ENCODE results near the gene VTI1B.
"Not testable (repeated sequence)": the region's sequence is repeated elsewhere in the genome, so short reads cannot be mapped to it uniquely, and the experiment has no call there.

Gene VTI1B

GRCh38 chr14:67630186-67630585 is 44.2 kb downstream of the VTI1B start:
- TF ChIP-seq CTCF (IDR thresholded peaks at IDR 0.05; ENCODE audit: low read depth, low read length) = no peak
- no peak overlapping the region for H3K4me3 ChIP-seq (ENCODE audit: low read depth, low read length)

GRCh38 chr14:67627519-67627918 is 46.9 kb downstream of the VTI1B start:
- no peak overlapping the region for H3K4me3 ChIP-seq (ENCODE audit: low read depth, low read length)
- no peak for TF ChIP-seq CTCF (IDR thresholded peaks at IDR 0.05; ENCODE audit: low read depth, low read length)

GRCh38 chr14:67626131-67626530 is 48.3 kb downstream of the VTI1B start:
- not testable (repeated sequence) for H3K4me3 ChIP-seq (ENCODE audit: low read depth, low read length)

GRCh38 chr14:67623114-67623513 is 51.3 kb downstream of the VTI1B start:
- no peak overlapping the region for H3K4me3 ChIP-seq (ENCODE audit: low read depth, low read length)

GRCh38 chr14:67622675-67623074 is 51.8 kb downstream of the VTI1B start:
- H3K4me3 ChIP-seq (ENCODE audit: low read depth, low read length) = no peak overlapping the region
- no peak for TF ChIP-seq CTCF (IDR thresholded peaks at IDR 0.05; ENCODE audit: low read depth, low read length)

More at GRCh38 chr14:67623114-67623513, 51.3 kb downstream of the VTI1B start:
- TF ChIP-seq CTCF (IDR thresholded peaks at IDR 0.05; ENCODE audit: low read depth, low read length) = no peak

- no peak for TF ChIP-seq CTCF (IDR thresholded peaks at IDR 0.05; ENCODE audit: low read depth, low read length)
- H3K4me3 ChIP-seq (ENCODE audit: low read depth, low read length) = peak overlapping the region; percentile 70
Observed at GRCh38 chr14:67620217-67620785, 54.1 kb downstream of the VTI1B start.

- no peak for TF ChIP-seq CTCF (IDR thresholded peaks at IDR 0.05; ENCODE audit: low read depth, low read length)
- H3K4me3 ChIP-seq (ENCODE audit: low read depth, low read length) = peak within 1 kb of the TSS; percentile 70
Observed at GRCh38 chr14:67619446-67620216, 54.8 kb downstream of the VTI1B start, which contains the start of gene ARG2. Gene ARG2 (plus strand): TSS chr14:67619920. CDS start chr14:67619978, 58 bp downstream.

Measured in WI38 (cell line).